Right ventricle myocardium superior (tissue), 1 donor: ENCODE results near the gene CD80. TPM values are rescaled to one million over a fixed set of nuclear protein-coding genes. Genes with fewer than 3 reads are reported as not detected.
"Not testable (repeated sequence)": the region's sequence is repeated elsewhere in the genome, so short reads cannot be mapped to it uniquely, and the experiment has no call there.

Experiments
- ATAC-seq: fragments of 200-7000 bp; cut with Tn5 transposase; one replicate; pipeline ENCODE4 v1.9.1; 2020; ENCODE audit warnings: mild to moderate bottlenecking; ENCODE audit not compliant: poor library complexity
- DNase-seq: peaks from one replicate; pipeline ENCODE4 v3.0.0-alpha.2; 2020
- intact Hi-C: fragments of 100-400 bp; cut with DNase I; formaldehyde crosslinking; loops from one replicate; pipeline ENCODE4 v1.11.2; 2022
- total RNA-seq: library from RNA; stranded (reverse); fragmentation: NEBNext Ultra II Directional; extraction: Animal tissue kit (Norgen Biotek cat#: 25700); gene quantifications from one replicate; pipeline ENCODE4 v1.2.1, GENCODE V29; 2021
- donor health status: DM: no; HTN: yes; CAD: no; lungs with severe emphysema.

CD80 gene
- total RNA-seq, 1 donor from 2014 or later, result not detected

DNA sequence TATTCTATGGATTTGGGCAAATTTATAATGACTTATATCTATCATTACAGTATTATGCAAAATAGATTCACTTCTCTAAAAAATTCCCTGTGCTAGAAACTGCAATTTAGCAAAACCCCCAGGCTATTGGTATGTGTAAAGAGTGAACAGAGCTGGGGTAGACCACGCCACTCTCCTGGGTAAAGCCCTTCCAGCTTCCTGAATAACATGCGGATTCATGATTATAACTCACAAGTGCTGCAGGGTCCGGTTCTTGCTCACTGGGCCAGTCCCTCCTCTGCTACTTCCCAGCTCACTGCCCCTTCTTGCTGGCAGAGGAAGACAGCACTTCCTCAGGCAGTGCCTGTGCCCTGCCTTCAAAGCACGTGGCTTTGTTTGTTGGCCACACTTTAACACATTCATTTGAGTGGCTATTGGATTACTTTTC lies 4.1 kb downstream of the CD80 start:
- intact Hi-C loops, result no loop called here
- ATAC-seq (no peak), DNase-seq (no peak)

DNA sequence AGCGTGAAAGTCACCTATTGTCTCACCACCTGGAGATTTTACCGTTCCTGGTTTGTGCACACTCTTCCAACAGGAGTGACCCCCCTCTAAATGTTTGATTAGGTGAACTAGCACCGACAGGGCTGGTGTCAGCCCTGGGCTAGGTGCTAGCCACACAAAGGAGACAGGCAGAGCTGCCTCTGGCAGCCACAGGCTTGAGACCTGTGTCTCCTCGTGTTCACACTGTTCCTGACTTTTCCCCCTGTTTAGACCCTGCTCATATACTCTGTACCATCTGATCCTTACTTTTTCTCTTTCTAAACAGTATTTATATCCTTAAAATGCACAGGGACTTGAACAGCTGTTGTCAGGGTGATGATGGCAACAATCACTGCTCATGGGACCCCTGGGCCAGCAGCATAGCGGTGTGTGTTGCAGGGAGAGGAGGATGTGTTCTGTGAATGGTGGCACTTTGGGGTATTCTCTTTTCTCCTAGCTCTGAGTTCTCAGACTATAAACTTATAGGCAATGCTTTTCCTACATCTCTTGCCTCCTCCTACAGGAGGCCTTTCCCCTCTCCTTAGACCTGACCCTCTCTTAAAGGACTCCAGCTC lies 5.5 kb downstream of the CD80 start:
- intact Hi-C loops, result no loop called here
- DNase-seq (no peak), ATAC-seq (no peak)

DNA sequence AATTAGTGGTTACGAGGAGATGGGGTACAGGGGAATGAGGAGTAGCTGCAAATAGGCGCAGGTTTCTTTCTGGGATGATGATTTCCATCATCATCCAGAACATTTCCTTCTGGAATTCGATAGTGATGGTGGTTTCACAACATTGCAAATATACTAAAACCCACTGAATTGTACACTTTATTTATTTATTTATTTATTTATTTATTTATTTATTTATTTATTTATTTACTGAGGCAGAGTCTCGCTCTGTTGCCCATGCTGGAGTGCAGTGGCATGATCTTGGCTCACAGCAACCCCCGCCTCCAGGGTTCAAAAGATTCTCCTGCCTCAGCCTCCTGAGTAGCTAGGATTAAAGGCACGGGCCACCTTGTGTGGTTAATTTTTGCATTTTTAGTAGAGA lies 6.5 kb downstream of the CD80 start:
- ATAC-seq, intact Hi-C loops, DNase-seq: not testable (repeated sequence)

DNA sequence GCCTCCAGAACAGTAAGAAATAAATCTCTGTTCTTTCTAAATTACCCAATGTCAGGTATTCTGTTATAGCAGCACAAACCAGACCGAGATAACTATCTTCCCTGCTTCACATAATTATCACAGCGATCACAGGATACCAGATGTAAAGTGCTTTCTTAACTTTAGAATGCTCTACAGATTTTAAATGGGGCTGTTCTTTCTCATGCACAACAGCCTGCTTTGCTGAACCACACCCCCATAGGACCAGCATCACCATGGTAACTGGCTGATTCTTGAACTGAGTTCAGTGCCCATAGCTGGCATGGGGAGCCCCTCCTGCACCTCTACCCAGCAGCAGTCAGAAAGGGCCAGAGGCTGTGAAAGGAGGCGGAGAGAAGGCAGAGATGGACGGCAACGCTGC lies 7.8 kb downstream of the CD80 start:
- ATAC-seq (no peak), DNase-seq (no peak)
- intact Hi-C loops, result no loop called here

DNA sequence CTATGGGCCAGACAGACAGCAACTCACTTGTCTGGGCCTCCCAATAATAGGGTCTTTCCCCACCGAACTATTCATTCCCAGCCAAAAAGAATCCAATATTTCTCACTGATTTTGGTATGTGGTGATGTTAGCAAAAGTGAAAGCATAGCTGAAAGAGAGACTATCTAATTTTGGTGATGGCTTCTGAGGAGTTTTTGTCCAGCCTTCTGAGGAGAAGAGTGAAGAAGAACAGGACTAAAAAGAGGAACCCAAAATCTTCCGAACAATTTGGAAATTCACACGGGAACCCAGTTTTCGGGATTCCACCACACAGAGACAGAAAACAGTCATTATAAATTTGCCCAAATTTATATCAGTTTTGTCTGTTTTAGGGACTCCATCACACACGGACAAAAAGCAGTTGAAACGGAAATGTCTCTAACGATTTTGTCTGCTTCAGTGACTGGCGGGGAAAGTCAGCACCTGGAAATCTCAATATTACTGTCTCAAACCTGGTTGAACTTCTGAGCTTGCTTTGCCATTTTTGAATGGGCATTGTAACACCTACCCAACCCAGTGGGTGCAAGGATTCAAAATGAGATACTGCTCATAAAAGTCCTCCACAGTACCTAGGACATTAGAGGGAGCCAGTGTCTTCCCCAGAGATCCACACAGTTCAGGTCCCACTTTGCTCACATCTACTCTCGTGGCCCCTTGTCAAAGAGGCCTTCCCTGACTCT lies 9.1 kb downstream of the CD80 start:
- ATAC-seq (no peak), DNase-seq (no peak)
- intact Hi-C loops, result no loop called here

DNA sequence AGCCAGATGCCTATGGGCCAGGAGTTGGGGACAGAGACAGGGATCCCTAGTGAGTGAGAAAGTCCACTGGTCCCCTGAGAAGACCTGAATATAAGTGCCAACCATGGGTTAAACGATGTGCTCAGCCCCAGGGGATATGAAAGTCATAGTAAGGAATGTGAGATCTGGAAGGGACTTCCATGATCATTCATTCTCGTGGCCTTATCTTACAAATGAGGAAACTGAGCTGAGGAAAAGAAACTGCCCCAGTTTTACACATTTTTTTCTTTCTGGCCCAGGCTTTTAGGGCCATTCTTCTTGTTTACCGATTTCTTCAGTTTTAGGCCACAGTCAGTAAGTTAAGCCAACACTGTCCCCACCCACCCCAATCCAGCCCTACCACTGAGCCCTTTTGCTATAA lies 11.1 kb downstream of the CD80 start:
- intact Hi-C loops, result no loop called here
- ATAC-seq (no peak), DNase-seq (no peak)

DNA sequence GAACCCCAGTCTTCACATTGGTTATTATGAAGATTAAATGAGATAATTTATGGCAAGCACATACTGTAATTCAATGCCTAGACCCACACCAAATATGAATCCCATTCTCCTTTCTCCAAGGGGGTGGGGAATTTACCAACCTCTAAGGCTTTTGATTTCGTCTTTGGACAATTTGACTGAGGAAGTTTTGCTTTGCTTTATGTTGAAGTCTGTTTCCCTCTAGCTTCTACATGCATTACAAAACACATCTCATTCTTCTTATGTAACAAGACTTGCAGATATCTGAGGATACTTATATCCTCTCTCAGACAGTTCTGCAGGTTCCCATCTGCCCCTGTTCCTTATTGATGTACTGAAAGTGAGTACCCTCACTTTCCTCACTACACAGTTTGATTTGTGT lies 12.2 kb downstream of the CD80 start:
- ATAC-seq (no peak), DNase-seq (no peak)
- intact Hi-C loops, result no loop called here

DNA sequence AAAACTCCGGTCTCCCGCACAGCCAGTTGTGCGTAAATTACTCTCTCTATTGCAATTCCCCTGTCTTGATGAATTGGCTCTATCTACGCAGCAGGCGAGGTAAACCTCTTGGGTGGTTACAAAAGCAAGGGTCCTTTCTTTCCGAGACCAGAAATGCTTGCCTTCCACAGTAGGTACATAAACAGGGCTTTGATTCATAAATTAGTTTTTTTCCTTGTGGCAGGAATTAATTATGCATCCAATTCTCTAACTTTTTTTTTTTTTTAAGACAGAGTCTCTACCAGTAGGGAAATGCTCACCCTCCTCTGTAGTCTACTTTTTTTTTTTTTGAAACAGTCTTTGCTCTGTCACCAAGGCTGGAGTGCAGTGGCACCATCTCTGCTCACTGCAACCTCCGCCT lies 16.3 kb downstream of the CD80 start:
- DNase-seq (no peak), ATAC-seq (no peak)
- intact Hi-C loops, result no loop called here

DNA sequence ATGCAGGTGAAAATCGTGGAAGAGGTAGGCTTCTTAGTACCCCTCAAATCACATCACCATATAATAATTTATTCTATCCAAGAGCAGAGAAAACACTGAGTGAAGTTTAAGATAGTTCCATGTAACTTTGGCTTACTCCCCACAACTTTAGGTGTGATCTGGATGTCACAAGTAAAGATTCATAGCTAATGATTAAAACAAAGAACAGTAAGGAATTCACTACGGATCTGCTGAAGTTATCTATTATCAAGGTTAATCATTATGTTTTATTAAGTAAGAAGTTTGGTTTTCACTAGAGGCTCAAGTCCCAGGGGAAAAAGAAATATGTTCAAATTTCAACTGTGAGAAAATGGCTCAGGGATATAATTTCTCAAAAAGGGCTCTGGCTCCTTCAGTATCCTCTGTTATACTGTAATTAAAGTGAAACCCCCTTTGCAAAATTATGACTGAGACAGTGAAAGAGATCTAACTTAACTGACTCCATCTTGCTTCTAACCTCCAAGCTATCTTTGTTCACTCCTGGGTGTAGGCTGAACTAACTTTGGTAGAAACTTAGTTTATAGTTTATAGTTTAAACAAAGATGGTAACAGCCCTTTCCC lies 17.1 kb downstream of the CD80 start:
- DNase-seq, result no peak
- intact Hi-C loops, result no loop called here
- no peak for ATAC-seq

DNA sequence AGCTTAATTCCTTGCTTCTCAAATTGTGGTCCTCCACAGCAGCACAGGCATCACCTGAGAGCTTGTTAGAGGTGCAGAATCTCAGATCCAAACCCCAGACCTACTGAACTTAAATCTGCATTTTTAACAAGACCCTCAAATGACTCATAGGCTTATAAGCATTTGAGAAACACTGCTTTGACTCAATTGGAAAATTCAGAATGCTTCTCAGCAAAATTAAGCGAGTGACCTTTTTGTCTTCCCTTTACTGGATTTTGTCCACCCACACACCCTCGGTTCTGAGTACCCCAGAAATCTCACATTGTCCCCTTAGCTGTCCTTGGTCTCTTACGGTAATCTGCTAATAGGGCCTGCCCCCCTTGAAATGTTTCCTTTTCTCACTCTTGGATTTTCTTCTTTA lies 17.9 kb downstream of the CD80 start:
- intact Hi-C loops, result no loop called here
- DNase-seq, result no peak
- ATAC-seq, result no peak

DNA sequence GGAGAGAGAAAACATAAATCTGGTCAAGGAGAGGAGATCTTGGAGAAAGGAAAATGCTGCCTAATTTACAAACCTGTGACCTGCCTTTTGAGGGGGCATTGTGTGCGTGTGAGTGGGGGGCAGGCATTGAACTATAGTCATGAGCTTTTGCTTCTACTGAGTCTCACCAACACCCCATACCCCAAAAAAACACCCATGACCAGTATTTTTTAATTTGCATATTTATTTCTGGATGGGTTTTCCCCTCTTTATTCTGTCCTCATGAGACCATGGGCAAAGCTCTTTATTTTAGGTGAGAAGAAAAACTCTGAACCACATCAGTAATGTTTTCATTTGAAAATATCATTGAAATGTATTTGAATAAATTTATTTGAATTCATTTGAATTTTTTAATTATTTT lies 20.6 kb downstream of the CD80 start:
- intact Hi-C loops, result no loop called here
- DNase-seq, result no peak
- no peak for ATAC-seq

DNA sequence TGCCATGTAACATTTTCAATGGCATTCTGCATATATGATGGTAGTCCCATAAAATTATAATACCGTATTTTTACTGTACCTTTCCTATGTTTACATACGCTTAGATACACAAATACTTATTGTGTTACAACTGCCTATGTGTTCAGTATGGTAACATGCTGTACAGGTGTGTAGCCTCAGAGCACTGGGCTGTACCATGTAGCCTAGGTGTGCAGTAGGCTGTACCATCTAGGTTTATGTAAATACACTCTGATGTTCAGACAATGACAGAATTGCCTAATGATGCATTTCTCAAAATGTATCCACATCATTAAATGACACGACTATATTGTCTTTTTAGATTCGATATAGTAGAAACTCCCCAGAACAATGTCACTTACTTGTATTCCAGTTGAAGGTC lies 22.7 kb downstream of the CD80 start:
- ATAC-seq (no peak), DNase-seq (no peak)
- intact Hi-C loops, result no loop called here

DNA sequence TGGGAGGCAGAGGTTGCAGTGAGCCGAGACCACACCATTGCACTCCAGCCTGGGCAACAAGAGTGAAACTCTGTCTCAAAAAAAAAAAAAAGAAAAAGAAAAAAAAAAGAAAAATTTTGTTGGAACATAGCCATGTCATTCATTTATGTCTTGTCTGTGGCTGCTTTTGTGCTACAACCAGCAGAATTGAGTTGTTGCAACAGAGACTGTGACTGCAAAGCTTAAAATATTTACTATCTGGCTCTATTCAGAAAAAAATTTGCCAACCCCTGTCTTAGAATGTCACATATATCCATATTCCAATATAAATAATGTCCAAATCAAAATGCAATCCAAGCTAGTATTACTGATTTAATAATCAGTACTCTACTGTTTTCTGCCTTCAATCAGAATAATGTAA lies 25.1 kb downstream of the CD80 start:
- intact Hi-C loops, result no loop called here

DNA sequence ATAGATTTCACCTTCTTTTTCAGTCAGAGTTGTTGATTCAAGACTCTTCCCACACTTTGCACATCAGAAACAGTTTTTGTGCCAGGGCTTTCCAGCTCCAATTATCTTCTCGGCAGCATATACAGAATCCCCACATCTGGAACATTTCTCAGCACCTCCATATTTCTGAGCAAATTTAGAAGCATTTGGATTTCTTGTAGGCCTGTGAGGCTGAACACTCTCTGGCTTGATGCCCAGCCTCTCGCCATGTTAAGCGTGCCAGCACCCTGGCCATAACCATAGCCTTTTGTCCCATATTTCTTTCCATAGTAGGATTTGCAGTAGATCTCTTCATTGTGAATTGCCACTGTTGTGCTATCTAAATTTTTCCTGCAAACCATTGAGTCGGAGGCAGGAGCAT lies 28.3 kb downstream of the CD80 start:
- no peak for ATAC-seq
- no peak for DNase-seq
- intact Hi-C loops, result no loop called here

More for the DNA sequence above, 25.1 kb downstream of the CD80 start:
- no peak for ATAC-seq
- DNase-seq, result no peak

DNA sequence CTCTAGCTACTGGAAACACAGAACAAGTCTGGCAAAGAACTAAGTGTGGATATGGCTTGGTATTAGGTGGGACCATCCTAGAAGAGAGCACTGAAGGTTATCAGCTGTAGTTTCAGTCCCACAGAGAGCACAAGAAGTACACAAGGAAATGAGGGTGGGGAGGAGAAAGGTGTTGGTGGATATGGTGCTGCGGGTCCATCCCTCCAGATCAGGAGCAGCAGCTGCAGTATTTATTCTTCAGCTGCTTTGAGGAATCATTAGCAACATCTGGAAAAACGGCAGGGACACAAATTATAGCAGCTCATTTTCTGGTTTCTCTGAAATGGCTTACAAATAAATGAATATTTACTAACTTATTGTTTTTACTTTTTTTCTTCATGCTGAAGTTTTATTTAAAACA lies 29.0 kb downstream of the CD80 start:
- ATAC-seq (no peak), DNase-seq (no peak)
- intact Hi-C loops, result no loop called here

DNA sequence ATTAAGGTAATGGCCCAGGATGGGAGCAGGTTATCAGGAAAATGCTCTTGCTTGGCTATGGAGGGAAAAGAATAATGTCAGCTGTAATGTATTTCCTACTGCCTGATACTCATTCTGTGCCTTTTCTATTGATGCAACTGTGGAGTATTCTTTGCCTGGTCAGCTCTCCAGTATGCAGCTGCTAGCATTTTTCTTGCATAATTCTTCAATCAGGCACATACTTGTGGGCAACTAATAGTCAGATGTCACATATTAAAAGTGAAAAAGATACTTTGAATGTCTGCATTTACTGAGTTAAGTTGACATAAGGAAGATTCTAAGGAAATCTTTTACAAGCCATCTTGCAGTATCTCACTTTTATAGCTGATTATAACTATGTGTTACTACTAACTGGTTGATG lies 29.5 kb downstream of the CD80 start:
- ATAC-seq (no peak), DNase-seq (no peak)
- intact Hi-C loops, result loop anchor here (10.0 kb wide), 1 partner anchor 155 kb away; no protein-coding TSS in a partner anchor

DNA sequence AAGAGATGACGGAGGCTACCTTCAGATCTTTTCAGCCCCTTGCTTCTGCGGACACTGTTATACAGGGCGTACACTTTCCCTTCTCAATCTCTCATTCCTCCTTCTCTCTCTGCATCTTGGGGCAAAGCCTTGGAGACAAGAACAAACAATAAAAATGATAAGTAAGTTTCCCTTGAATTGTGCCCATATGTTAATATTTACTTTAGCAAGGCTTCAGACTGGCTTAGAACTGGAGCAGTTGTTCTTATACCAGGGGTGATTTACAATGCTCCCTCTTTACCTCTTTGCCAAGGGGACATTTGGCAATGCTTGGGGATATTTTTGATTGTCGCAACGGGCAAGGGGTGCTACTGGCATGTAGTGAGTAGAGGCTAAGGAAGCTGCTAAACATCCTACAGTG lies 31.7 kb downstream of the CD80 start:
- DNase-seq, result no peak
- no peak for ATAC-seq

DNA sequence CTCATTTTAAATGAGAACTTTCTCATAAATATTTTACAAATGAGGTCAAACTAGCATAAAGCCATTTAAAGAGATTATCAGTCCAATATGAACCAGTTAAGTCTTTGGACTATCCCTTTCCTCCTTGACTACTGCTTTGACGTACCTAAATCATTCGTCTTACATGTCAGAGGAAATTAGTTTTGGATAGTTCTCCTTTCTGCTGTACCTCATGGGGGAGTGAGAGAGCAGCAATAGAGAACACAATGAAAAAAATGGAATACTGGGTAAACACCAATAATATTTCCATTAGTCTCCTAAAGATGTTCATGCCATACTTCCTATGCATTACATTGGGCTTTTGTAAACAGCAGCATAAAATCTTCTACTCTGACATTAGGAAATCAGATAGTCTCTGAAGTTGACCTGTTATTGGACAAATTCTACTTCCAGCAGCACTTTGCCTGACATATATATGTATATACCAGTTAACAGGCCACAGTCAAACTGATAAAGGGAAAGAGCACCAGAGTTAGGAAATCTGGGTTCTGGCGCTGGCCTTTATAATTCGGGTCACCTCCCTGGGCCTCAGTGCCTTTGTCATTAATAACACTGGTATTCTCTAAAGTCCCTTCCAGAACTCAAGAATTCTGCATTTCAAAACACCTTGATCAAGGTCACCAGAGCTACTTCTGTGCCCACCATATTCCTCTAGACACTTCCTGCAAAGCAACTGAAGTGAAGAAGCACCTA lies 34.3 kb downstream of the CD80 start:
- intact Hi-C loops, result loop anchor here (10.0 kb wide), 1 partner anchor 160 kb away; no protein-coding TSS in a partner anchor
- DNase-seq (no peak), ATAC-seq (no peak)

More for the DNA sequence above, 31.7 kb downstream of the CD80 start:
- intact Hi-C loops, result loop anchor here (10.0 kb wide), 1 partner anchor 157 kb away; no protein-coding TSS in a partner anchor

DNA sequence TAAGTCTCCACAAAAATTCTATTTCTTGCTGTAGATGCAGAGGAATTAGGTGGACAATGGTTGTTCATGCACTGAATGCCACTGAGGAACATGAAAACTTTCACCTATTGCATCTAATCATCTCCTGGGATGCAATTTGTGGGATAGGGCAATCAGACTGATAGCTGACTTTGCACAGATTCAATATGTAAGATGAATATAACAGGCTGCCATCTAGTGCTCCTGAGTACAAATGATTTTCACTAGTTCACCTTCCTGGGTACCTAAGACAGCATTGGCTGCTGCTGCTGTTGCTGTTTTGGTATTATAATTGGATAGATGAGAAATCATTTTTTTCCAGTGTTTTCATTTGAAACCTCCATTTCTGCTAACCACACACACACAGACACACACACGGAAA lies 41.4 kb downstream of the CD80 start:
- intact Hi-C loops, result no loop called here
- no peak for DNase-seq
- peak; percentile 61 for ATAC-seq

DNA sequence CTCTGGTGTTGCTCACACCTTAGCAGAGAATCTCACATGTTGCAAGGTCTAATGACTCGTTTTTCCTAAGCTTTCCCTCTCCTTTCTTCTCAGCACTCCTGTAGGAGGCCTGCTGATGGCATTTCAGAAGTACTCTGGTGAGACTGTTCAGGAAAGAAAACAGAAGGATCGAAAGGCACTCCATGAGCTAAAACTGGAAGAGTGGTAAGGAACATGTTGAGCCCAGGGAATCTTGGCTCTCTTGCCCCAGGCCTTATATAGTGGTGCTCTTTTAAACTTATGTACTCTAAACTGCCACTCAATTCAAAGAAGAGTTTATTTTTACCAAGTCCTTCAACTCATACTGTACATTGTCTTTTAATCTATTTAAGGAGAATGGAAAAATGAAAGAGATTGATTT lies 42.3 kb downstream of the CD80 start:
- ATAC-seq (peak; percentile 93), DNase-seq (no peak)
- intact Hi-C loops, result no loop called here
